Fibroblast of lung (primary cell): ENCODE measurements around the gene GFER.

Experiments used
- CTCF ChIP-seq, 2 donors: IDR thresholded peaks in 1 of 2; conservative IDR thresholded peaks in 1 of 2; 1 replicate in 1 of 2; 2 replicates in 1 of 2; pipeline ENCODE4 v1.5.1; 2011 to 2012; ENCODE audit warnings: low read length in 2 of 2, control low read depth in 1 of 2, inconsistent platforms in 1 of 2, low read depth in 1 of 2, mild to moderate bottlenecking in 1 of 2
- EZH2 ChIP-seq: IDR thresholded peaks from 2 replicates; pipeline ENCODE4 v1.5.1; 2012; ENCODE audit warnings: low read length, control low read depth, mild to moderate bottlenecking; ENCODE audit errors: missing control alignments

GRCh38 chr16:1993731-1994131 lies 9.7 kb downstream of the GFER start:
- TF ChIP-seq CTCF (conservative IDR thresholded peaks at IDR 0.05 in 1 of 2, IDR thresholded peaks at IDR 0.05 in 1 of 2; ENCODE audit: low read depth in 1 of 2, low read length in 2 of 2), result no peak
- TF ChIP-seq EZH2, result no peak
